DMS 273 treated with DMSO at 0.1 percent for 48 hours (cell line): ENCODE measurements around the gene MTURN.
"Not testable (repeated sequence)": the region's sequence is repeated elsewhere in the genome, so short reads cannot be mapped to it uniquely, and the experiment has no call there.

ENCODE experiments used
- DNase-seq: peaks from one replicate; lab custom pipeline; 2025; lab: John Stamatoyannopoulos, UW

MTURN gene

GRCh38 chr7:30134611-30135300 lies at the start of gene MTURN:
TSS of gene MTURN (plus strand) at chr7:30134986. CDS start at chr7:30135137, 151 bp downstream.
- DNase-seq, result peak; percentile 77

DNA sequence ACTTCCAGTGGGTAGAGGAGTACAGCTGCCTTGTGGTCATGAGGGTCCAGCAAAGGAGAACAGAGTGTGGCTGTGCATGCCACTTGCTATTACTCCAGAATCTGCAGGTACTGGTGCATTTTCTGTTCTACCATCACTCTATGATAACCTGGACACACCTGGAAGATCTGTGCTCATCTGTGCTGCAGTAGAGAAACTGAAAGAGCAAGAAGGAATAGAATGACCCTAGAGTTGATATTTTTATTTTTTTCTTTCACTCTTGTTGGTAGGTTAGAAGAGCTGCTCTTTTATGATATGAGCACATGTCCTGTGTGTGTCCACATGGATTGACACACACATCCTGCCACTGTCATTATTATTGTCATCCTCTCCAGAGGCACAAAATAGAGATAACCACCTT lies 48.3 kb upstream of the MTURN start:
- DNase-seq, result no peak

- no peak for DNase-seq
Observed at GRCh38 chr7:30087371-30087770, 47.4 kb upstream of the MTURN start.

- DNase-seq, result no peak
Observed at GRCh38 chr7:30088362-30088761, 46.4 kb upstream of the MTURN start.

- no peak for DNase-seq
Observed at GRCh38 chr7:30090111-30090510, 44.7 kb upstream of the MTURN start.

DNA sequence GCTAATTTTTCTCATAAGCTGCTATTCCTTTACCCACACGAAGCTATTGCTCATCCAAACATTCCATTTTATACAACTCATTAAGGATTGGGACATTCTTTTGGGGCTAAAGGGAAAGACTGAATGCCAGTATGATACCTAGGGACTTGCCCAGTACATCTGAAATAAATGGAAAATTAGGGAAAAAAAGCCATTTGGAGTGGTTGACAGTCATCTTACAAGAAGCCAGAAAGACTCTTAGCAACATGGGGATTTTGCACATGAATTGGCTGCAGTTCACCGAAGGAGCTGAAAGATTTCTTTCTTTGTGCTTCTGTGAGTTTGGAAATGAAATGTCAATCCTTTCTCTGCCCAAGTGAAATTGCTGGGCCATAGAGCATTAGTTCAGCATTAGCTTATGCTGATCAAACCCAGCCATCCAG lies 43.3 kb upstream of the MTURN start:
- DNase-seq, result no peak

DNA sequence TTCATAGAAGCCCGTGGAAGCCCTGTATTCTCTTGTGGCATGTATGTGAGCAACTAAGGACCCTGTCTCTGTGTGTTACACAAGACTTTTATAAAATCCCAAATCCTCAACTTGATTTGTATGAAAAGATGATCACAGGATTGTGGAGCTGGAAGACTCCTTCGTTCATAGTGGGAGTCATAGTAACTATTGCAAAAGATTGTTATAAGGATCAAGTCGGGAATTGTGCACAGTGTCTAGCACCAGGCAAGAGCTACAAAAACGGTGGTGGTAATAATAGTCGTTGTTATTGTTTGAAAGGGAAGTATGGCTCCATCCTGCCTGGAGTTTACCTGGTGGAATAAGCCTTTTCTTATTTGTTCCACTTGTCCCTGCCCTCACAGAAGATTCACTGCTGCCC lies 42.8 kb upstream of the MTURN start:
- DNase-seq, result no peak

GRCh38 chr7:30093420-30093952 lies 41.3 kb upstream of the MTURN start:
- DNase-seq, result no peak

DNA sequence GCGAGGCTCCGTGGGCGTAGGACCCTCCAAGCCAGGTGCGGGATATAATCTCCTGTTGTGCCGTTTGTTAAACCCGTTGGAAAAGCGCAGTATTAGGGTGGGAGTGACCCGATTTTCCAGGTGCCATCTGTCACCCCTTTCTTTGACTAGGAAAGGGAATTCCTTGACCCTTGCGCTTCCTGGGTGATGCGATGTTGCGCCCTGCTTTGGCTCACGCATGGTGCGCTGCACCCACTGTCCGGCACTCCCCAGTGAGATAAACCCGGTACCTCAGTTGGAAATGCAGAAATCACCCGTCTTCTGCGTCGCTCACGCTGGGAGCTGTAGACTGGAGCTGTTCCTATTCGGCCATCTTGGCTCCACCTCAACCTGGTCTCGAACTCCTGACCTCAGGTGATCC lies 36.2 kb upstream of the MTURN start:
- not testable (repeated sequence) for DNase-seq

GRCh38 chr7:30102281-30102680 lies 32.5 kb upstream of the MTURN start:
- no peak for DNase-seq

DNA sequence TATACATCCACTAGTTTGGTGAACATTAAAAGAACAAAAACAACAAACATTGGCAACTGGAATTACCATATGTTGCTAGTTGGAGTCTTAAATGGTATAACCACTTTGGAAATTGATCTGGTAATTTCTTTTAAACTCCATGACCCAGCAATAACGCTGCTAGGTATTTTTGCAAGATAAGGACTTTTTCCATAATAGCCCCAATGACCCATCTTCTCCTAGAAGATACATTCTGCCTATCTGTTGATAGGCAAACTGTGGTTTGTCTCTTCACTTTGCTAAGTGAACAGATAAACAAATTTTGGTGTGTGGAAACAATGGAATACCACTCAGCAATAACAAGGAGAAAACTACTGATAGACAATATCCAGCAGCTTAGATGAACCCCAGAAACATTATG lies 30.6 kb upstream of the MTURN start:
- no peak for DNase-seq

DNA sequence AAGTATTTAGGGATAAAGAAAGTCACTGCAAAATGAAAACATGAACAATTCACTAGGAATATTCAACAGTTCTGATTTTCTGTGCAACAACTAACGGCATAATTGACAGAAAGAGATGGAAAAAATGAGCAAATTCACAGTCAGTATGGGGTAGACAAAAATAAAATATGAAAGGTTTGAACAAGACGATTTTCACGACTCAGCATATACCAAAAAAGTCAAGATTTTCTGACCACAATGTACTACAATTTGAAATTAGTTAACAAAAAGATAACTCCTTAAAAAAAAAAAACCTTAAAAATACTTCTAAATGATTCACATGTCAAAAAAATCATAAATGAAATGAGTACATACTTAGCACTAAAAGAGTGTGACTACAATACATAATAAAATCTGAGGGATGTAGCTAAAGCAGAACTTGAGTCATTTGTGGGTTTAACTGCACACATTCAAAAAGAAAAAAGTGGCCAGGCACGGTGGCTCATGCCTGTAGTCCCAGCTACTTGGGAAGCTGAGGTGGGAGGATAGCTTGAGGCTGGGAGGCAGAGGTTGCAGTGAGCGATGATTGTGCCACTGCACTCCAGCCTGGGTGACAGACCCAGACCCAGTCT lies 22.6 kb upstream of the MTURN start:
- DNase-seq, result no peak

DNA sequence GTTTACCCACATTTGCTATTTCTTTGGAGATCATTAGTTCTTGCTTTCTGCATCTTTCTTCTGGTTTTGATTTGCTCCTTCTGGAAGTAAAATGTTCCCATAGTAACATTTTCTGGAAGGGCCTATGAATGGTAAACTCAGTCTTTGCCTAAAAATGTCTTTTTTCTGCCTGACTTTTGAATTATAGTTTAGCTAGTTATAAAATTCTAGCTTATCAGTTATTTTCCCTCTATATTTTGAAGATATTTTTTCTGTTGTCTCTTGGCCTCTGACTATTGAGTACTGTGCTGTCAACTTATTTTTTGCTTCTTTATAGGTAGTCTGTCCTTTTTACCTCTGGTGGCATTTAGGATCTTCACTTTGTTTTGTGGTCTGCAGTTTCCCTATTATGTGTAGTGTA lies 21.6 kb upstream of the MTURN start:
- no peak for DNase-seq

GRCh38 chr7:30114536-30115238 lies 20.1 kb upstream of the MTURN start:
- DNase-seq, result no peak

DNA sequence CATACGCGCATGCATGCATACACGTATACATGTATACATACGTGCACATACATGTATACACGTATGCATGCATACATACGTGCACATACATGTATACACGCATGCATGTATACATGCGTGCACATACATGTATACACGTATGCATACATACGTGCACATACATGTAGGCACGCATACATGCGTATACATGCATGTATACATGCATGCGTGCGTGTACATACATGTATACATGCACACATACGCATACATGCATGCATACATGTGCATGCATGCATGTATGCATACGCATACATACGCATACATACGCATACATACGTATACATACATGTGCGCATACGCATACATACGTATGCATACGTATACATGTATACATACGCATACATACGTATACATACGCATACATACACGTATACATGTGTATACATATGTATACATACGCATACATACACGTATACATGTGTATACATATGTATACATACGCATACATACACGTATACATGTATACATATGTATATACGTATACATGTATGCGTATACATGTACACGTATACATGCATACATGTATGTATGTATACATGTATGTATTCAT lies 19.0 kb upstream of the MTURN start:
- no peak for DNase-seq

DNA sequence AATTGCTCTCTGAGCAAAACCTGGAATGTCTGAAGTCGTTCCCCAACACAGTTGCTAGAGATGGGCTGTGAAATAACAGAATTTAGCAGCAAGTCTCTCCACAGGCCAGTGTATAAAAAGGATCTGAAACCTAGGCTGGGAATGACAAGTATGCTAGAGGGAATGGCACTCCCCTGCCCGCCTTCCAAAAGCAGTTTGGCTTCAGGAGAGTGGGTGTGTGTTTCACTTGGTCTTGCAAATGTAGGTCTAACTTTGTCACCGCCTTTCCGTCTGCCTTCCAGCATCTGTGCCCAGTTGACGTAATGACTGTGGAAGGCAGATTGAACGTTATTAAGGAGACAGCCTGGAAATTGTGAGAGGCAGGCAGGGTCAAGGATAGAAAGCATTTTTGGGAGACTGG lies 18.0 kb upstream of the MTURN start:
- DNase-seq, result peak; percentile 95

GRCh38 chr7:30117896-30118295 lies 16.9 kb upstream of the MTURN start:
- DNase-seq, result no peak

- no peak for DNase-seq
Observed at GRCh38 chr7:30119890-30120577, 14.8 kb upstream of the MTURN start.

- no peak for DNase-seq
Observed at GRCh38 chr7:30133736-30134610, 813 bp upstream of the MTURN start.

DNA sequence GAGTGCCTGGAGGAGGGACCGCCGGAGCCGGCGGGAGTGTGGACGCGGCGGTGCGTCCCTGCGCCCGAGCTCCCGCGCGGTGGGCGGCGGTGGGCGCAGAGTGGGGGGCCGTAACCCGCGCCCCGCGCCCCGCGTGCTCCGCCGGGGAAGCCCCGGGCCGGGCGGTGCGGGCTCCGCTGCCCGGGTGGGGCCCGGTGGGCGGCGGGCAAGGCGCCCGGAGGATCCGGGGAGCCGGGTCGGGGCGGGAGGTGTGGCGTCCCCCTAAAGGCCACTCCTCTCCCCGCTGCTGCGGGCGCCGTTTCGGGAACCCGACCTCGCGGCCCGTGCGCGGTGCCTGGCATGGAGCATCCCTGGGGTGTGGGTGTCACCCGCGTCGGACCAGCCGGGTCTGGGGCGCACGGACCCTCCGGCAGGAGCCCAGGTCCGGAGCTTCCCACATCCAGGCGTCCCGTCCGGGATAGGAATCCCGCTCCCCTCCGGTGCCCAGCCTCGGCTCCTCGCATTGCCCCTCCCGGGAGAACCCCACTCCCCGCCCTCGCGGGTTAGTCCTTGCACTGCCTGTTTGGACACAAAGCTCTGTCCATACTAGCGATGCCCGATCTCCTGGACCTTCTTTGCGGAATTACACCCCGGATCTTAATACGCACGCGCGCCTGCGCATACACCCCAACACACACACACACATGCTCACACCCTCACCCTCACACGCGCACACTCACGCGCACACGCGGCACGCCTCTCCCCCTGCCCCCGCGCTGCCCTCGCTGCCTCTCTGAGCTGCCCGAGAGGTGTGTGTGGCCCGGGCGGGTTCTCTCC lies 723 bp downstream of the MTURN start:
- DNase-seq, result no peak
